A549 (cell line): ENCODE measurements around the gene TCFL5. TPM values are rescaled to one million over a fixed set of nuclear protein-coding genes. Genes with fewer than 3 reads are reported as not detected.

Source experiments
- ATAC-seq, 2 experiments: fragments of 200-7000 bp in 1 of 2; fragments of >200 bp in 1 of 2; cut with Nextera tagmentation in 1 of 2; cut with Tn5 transposase in 1 of 2; 3 replicates each; pipeline versions ENCODE4 v1.8.0 to v1.9.1; 2018 to 2020; ENCODE audit warnings: mild to moderate bottlenecking in 1 of 2, moderate library complexity in 1 of 2
- CTCF ChIA-PET: fragments of 300-600 bp; sonication (Branson Sonifier 250); formaldehyde crosslinking; extraction: SDS; loops from one replicate; lab custom pipeline; 2021; ENCODE audit warnings: antibody characterized with exemption, inconsistent platforms; lab: Yijun Ruan, JAX
- POLR2A ChIA-PET: fragments of 350-600 bp; formaldehyde crosslinking; extraction: SDS; loops from one replicate; lab custom pipeline; 2021; ENCODE audit warnings: antibody characterized with exemption, inconsistent platforms; lab: Yijun Ruan, JAX
- DNase-seq, 2 experiments: peaks; one replicate each; pipeline versions ENCODE4 v3.0.0 to v3.0.0-alpha.2; 2011 to 2016; ENCODE audit warnings: low read depth in 1 of 2, low spot score in 1 of 2
- FAIRE-seq: peaks from 2 replicates; lab custom pipeline; 2011; peaks lifted over from hg19 to GRCh38; lab: Jason Lieb, UNC
- H3K27ac ChIP-seq, 2 experiments: fragments of >200 bp; sonication (Bioruptor Twin); formaldehyde crosslinking; 3 replicates each; pipeline ENCODE4 v1.5.1; 2016 to 2017
- H3K4me1 ChIP-seq: fragments of >200 bp; sonication (Bioruptor Twin); formaldehyde crosslinking; 3 replicates; pipeline ENCODE4 v1.6.1; 2016
- H3K4me2 ChIP-seq: fragments of >200 bp; sonication (Bioruptor Twin); formaldehyde crosslinking; 3 replicates; pipeline ENCODE4 v1.6.1; 2016
- H3K4me3 ChIP-seq: fragments of >200 bp; sonication (Bioruptor Twin); formaldehyde crosslinking; 3 replicates; pipeline ENCODE4 v1.5.1; 2016
- H3K9me3 ChIP-seq: fragments of >200 bp; sonication (Bioruptor Twin); formaldehyde crosslinking; 3 replicates; pipeline ENCODE4 v1.6.1; 2016
- CBX2 ChIP-seq: fragments of 200-600 bp; sonication (generic); IDR thresholded peaks from 2 replicates; pipeline ENCODE4 v1.6.1; 2016; ENCODE audit warnings: low read depth, mild to moderate bottlenecking, borderline replicate concordance
- CBX8 ChIP-seq: fragments of 200-600 bp; sonication (generic); IDR thresholded peaks from 2 replicates; pipeline ENCODE4 v1.6.1; 2016
- CEBPB ChIP-seq, 2 experiments: fragments of >200 bp in 1 of 2; sonication (Bioruptor Twin) in 1 of 2; formaldehyde crosslinking in 1 of 2; IDR thresholded peaks; 2 replicates each; pipeline ENCODE4 v1.6.1; 2012 to 2016
- CHD2 ChIP-seq: fragments of 150-350 bp; IDR thresholded peaks from 2 replicates; pipeline ENCODE4 v1.6.1; 2014; ENCODE audit warnings: low read length; ENCODE audit not compliant: partially characterized antibody
- CTCF ChIP-seq: fragments of >200 bp; sonication (Bioruptor Twin); formaldehyde crosslinking; IDR thresholded peaks from 3 replicates; pipeline ENCODE4 v1.5.1; 2016
- EHMT2 ChIP-seq: fragments of 200-600 bp; sonication (generic); IDR thresholded peaks from 2 replicates; pipeline ENCODE4 v1.6.1; 2016; ENCODE audit warnings: antibody characterized with exemption, low read depth, mild to moderate bottlenecking, moderate library complexity
- FOSL2 ChIP-seq, 2 experiments: fragments of 450-650 bp in 1 of 2; fragments of >200 bp in 1 of 2; sonication (Bioruptor Twin) in 1 of 2; formaldehyde crosslinking; IDR thresholded peaks; 2 replicates each; pipeline versions ENCODE4 v1.5.0 to v1.6.1; 2016 to 2020; ENCODE audit warnings: mild to moderate bottlenecking in 1 of 2, moderate library complexity in 1 of 2
- GATA3 ChIP-seq: IDR thresholded peaks from 2 replicates; pipeline ENCODE4 v1.6.1; 2012; ENCODE audit warnings: borderline replicate concordance
- HOXB13 ChIP-seq: fragments of 250-450 bp; sonication (Bioruptor Pico); IDR thresholded peaks from 2 replicates; pipeline ENCODE4 v1.5.0; 2020; ENCODE audit warnings: low read depth, mild to moderate bottlenecking, moderate library complexity
- MAZ ChIP-seq: fragments of 150-350 bp; IDR thresholded peaks from 2 replicates; pipeline ENCODE4 v1.6.1; 2014; ENCODE audit warnings: antibody characterized with exemption, low read depth, low read length, borderline replicate concordance
- MYC ChIP-seq: IDR thresholded peaks from 2 replicates; pipeline ENCODE4 v1.6.1; 2012; ENCODE audit warnings: mild to moderate bottlenecking, inconsistent platforms, low read length, improper control_type of control experiment, borderline replicate concordance
- NFE2L2 ChIP-seq: fragments of 150-350 bp; conservative IDR thresholded peaks from 2 replicates; pipeline ENCODE4 v1.6.1; 2014; ENCODE audit warnings: low read length
- NPAS2 ChIP-seq: fragments of 250-450 bp; sonication (Bioruptor Pico); IDR thresholded peaks from 2 replicates; pipeline ENCODE4 v1.8.0; 2022; ENCODE audit warnings: mild to moderate bottlenecking, moderate library complexity, borderline replicate concordance
- TFCP2L1 ChIP-seq: fragments of 250-450 bp; sonication (Bioruptor Pico); IDR thresholded peaks from 2 replicates; pipeline ENCODE4 v1.5.0; 2021; ENCODE audit warnings: mild to moderate bottlenecking
- ZC3H11A ChIP-seq: fragments of 450-650 bp; IDR thresholded peaks from 2 replicates; pipeline ENCODE4 v1.6.1; 2014; ENCODE audit warnings: antibody characterized with exemption, mild to moderate bottlenecking
- ZFP36 ChIP-seq: fragments of 450-650 bp; IDR thresholded peaks from 2 replicates; pipeline ENCODE4 v1.6.1; 2014; ENCODE audit warnings: borderline replicate concordance; ENCODE audit not compliant: partially characterized antibody
- ZSCAN20 ChIP-seq: fragments of 250-450 bp; sonication (Bioruptor Pico); IDR thresholded peaks from 2 replicates; pipeline ENCODE4 v1.8.0; 2022; ENCODE audit warnings: mild to moderate bottlenecking, moderate library complexity
- WGBS: methylation state at CpG from one replicate; pipeline ENCODE4 v1.1.6; 2017; ENCODE audit errors: missing lambda C conversion rate; 5-methylcytosine and 5-hydroxymethylcytosine counted together
- polyA plus RNA-seq, 4 experiments: library from polyadenylated mRNA; depleted of rRNA in 3 of 4; stranded (reverse); fragments of >200 nt; fragmentation: RNase III in 1 of 4; extraction: RNeasy Plus Mini Kit Qiagen cat#74134 plus additional on column Dnase treatment in 1 of 4; gene quantifications; 2 replicates in 3 of 4; 3 replicates in 1 of 4; pipeline ENCODE4 v1.2.3, GENCODE V29; 2011 to 2017
- TF ChIP-seq, protein P1 (sequence below): IDR thresholded peaks from 2 replicates; pipeline ENCODE4 v1.6.1; 2012
- TF ChIP-seq, protein P2 (sequence below): fragments of 200-600 bp; sonication (generic); IDR thresholded peaks from 2 replicates; pipeline ENCODE4 v1.6.1; 2016; ENCODE audit warnings: antibody characterized with exemption, mild to moderate bottlenecking, moderate library complexity

TCFL5 gene
- polyA plus RNA-seq, 2 of the 4 experiments (the other 2 are of a cell fraction): 5.6 to 7.1 TPM

DNA sequence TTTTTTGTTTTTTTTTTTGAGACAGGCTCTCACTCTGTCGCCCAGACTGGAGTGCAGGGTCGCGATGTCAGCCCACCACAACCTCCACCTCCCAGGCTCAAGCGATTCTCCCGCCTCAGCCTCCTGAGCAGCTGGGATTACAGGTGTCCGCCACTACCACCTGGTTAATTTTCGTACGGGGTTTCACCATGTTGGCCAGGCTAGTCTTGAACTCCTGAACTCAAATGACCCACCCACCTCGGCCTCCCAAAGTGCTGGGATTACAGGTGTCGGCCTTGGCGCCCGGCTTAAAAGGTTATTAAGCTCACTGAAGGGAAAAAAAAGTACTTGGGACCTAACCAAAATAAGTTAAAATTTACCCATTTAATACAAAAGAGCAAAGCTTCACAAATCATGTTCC, 1.9 kb downstream of the TCFL5 start:
- Histone ChIP-seq H3K9me3 (peaks cover 16% of the 10 kb centered on the region), H3K4me1 (peaks cover 13% of the 10 kb centered on the region), H3K4me3 (no peak overlapping the region), H3K4me2 (peak overlapping the region; percentile 84), H3K27ac (no peak overlapping the region)
- DNase-seq (no peak), ATAC-seq (no peak), FAIRE-seq (no peak)
- no peak for TF ChIP-seq CBX2
- no peak for TF ChIP-seq ZSCAN20 (CRISPR knock-in tag)
- TF ChIP-seq, protein P1, sequence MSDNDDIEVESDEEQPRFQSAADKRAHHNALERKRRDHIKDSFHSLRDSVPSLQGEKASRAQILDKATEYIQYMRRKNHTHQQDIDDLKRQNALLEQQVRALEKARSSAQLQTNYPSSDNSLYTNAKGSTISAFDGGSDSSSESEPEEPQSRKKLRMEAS: no peak
- TF ChIP-seq CTCF: no peak
- no peak for TF ChIP-seq TFCP2L1 (CRISPR knock-in tag)
- TF ChIP-seq CHD2: no peak
- no peak for TF ChIP-seq GATA3
- no peak for TF ChIP-seq HOXB13 (CRISPR knock-in tag)
- TF ChIP-seq, protein P2, sequence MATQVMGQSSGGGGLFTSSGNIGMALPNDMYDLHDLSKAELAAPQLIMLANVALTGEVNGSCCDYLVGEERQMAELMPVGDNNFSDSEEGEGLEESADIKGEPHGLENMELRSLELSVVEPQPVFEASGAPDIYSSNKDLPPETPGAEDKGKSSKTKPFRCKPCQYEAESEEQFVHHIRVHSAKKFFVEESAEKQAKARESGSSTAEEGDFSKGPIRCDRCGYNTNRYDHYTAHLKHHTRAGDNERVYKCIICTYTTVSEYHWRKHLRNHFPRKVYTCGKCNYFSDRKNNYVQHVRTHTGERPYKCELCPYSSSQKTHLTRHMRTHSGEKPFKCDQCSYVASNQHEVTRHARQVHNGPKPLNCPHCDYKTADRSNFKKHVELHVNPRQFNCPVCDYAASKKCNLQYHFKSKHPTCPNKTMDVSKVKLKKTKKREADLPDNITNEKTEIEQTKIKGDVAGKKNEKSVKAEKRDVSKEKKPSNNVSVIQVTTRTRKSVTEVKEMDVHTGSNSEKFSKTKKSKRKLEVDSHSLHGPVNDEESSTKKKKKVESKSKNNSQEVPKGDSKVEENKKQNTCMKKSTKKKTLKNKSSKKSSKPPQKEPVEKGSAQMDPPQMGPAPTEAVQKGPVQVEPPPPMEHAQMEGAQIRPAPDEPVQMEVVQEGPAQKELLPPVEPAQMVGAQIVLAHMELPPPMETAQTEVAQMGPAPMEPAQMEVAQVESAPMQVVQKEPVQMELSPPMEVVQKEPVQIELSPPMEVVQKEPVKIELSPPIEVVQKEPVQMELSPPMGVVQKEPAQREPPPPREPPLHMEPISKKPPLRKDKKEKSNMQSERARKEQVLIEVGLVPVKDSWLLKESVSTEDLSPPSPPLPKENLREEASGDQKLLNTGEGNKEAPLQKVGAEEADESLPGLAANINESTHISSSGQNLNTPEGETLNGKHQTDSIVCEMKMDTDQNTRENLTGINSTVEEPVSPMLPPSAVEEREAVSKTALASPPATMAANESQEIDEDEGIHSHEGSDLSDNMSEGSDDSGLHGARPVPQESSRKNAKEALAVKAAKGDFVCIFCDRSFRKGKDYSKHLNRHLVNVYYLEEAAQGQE: no peak
- TF ChIP-seq MYC: no peak
- no peak for TF ChIP-seq ZC3H11A
- no peak for TF ChIP-seq ZFP36
- no peak for TF ChIP-seq NPAS2
- no peak for TF ChIP-seq CEBPB (IDR thresholded peaks at IDR 0.05)
- ChIA-PET POLR2A (no interaction called here), CTCF (interaction anchor here (0.6 to 1.2 kb wide), 3 partner anchors 12 to 37 kb away, joined by 3 to 6 read pairs (median 4); no protein-coding TSS in a partner anchor)
- WGBS: 94% methylated on average over 12 of the region's 12 CpGs

DNA sequence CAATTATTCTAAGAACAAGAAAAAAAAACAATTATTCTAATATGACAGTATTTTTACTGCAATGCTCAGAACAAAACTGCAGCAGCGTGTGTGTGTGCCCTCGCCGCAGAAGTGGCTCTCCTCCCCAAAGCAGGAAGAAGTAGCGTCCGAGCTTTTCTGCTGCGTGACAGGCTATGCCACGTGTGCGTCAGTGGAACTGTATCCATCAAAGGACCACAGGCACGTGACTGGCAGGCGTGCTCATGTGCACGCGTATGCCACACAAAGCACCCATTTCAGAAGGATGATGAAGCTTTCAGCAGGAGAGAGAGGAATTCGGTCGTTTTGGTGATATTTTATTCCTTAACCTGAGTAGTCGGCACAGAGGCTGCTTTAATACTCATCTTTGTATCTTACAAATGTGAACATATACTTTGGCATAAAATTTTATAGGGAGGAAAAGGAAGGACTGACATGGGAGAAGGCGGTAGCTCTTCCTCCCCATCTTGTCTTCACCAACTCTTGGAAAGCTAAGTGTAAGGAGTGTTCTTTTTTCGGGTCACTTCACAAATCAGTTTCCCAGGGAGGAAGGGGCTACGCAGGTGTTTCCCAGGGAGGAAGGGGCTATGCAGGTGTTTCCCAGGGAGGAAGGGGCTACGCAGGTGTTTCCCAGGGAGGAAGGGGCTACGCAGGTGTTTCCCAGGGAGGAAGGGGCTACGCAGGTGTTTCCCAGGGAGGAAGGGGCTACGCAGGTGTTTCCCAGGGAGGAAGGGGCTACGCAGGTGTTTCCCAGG, 3.4 kb downstream of the TCFL5 start:
- no peak overlapping the region for H3K4me3 ChIP-seq
- ChIA-PET CTCF (interaction anchor here (1.1 to 1.4 kb wide), 2 partner anchors 11 to 13 kb away, joined by 3 to 5 read pairs; no protein-coding TSS in a partner anchor), POLR2A (no interaction called here)
- FAIRE-seq: no peak
- H3K4me1 ChIP-seq: peaks cover 13% of the 10 kb centered on the region
- DNase-seq: no peak
- no peak overlapping the region for H3K27ac ChIP-seq
- H3K9me3 ChIP-seq: 0 out of 3 replicates have a peak, but pooled peaks cover 2% of the 10 kb centered on the region
- H3K4me2 ChIP-seq: no peak overlapping the region
- 93% methylated on average over 20 of the region's 23 CpGs for WGBS
- TF ChIP-seq FOSL2 (IDR thresholded peaks at IDR 0.05): no peak
- no peak for TF ChIP-seq FOSL2 (CRISPR knock-in tag; IDR thresholded peaks at IDR 0.05)
- no peak for TF ChIP-seq MAZ
- TF ChIP-seq CBX8: no peak
- no peak for TF ChIP-seq EHMT2
- TF ChIP-seq GATA3: no peak
- TF ChIP-seq, protein P2: no peak
- no peak for TF ChIP-seq NFE2L2
- no peak for ATAC-seq
